ENCODE results near the gene KCNK16.
A peak's percentile ranks its signal among the peaks of the same experiment; 100 is the strongest.

KCNK16 gene

GRCh38 chr6:39335780-39336545 is 13.5 kb upstream of the KCNK16 start:
- H3K9me3 ChIP-seq (ENCODE audit: control insufficient read depth, insufficient read depth, low read depth, low read length), result no peaks in the 10 kb centered on the region
- H3K4me1 ChIP-seq (ENCODE audit: control insufficient read depth, insufficient read depth, low read length), result peaks cover 6% of the 10 kb centered on the region
- H3K4me3 ChIP-seq (ENCODE audit: low read depth, low read length), result no peak overlapping the region
- POLR2A ChIA-PET, result no interaction called here
- H3K27ac ChIP-seq (ENCODE audit: extremely low read depth, low read depth, low read length), result no peak overlapping the region
- no peaks in the 10 kb centered on the region for H3K36me3 ChIP-seq (ENCODE audit: control insufficient read depth in 2 of 2, insufficient read depth in 1 of 2, low read length in 2 of 2)
- TF ChIP-seq ZNF26 (tag by site-specific recombination; IDR thresholded peaks at IDR 0.05), result no peak
- TF ChIP-seq GFI1B (tag by site-specific recombination; IDR thresholded peaks at IDR 0.05), result no peak
- TF ChIP-seq ZNF549 (tag by site-specific recombination; IDR thresholded peaks at IDR 0.05), result no peak
- TF ChIP-seq ZNF76 (tag by site-specific recombination; IDR thresholded peaks at IDR 0.05; ENCODE audit: borderline replicate concordance, low read depth), result no peak
- TF ChIP-seq ZNF777 (tag by site-specific recombination; IDR thresholded peaks at IDR 0.05; ENCODE audit: borderline replicate concordance), result no peak
- TF ChIP-seq ZIC2 (tag by site-specific recombination; IDR thresholded peaks at IDR 0.05), result no peak
- no peak for TF ChIP-seq ZNF645 (tag by site-specific recombination; IDR thresholded peaks at IDR 0.05)
- TF ChIP-seq ZSCAN5A (tag by site-specific recombination; IDR thresholded peaks at IDR 0.05), result no peak
- no peak for TF ChIP-seq ZNF404 (tag by site-specific recombination; IDR thresholded peaks at IDR 0.05)
- no peak for TF ChIP-seq GLI4 (tag by site-specific recombination; IDR thresholded peaks at IDR 0.05)
- TF ChIP-seq AEBP2 (tag by site-specific recombination; IDR thresholded peaks at IDR 0.05; ENCODE audit: borderline replicate concordance), result no peak
- TF ChIP-seq ZNF37A (tag by site-specific recombination; IDR thresholded peaks at IDR 0.05), result no peak
- TF ChIP-seq ZBTB1 (tag by site-specific recombination; IDR thresholded peaks at IDR 0.05), result no peak
- TF ChIP-seq ZNF140 (tag by site-specific recombination; IDR thresholded peaks at IDR 0.05), result no peak
- no peak for TF ChIP-seq ZBTB21 (tag by site-specific recombination; IDR thresholded peaks at IDR 0.05)
- CTCF ChIA-PET, result interaction anchor here (0.5 to 1.3 kb wide), 5 partner anchors 11 to 397 kb away, joined by 4 to 6 read pairs (median 5); no protein-coding TSS in a partner anchor

- H3K4me1 ChIP-seq (ENCODE audit: control insufficient read depth, insufficient read depth, low read length), result no peaks in the 10 kb centered on the region
- no peaks in the 10 kb centered on the region for H3K36me3 ChIP-seq (ENCODE audit: control insufficient read depth in 2 of 2, insufficient read depth in 1 of 2, low read length in 2 of 2)
- POLR2A ChIA-PET, result no interaction called here
- H3K9me3 ChIP-seq (ENCODE audit: control insufficient read depth, insufficient read depth, low read depth, low read length), result no peaks in the 10 kb centered on the region
- TF ChIP-seq ZIC2 (tag by site-specific recombination; IDR thresholded peaks at IDR 0.05), result peak; percentile 92
- no peak for TF ChIP-seq ZNF488 (tag by site-specific recombination; IDR thresholded peaks at IDR 0.05)
- TF ChIP-seq GLIS1 (tag by site-specific recombination; IDR thresholded peaks at IDR 0.05), result peak; percentile 65
- no peak overlapping the region for H3K27ac ChIP-seq (ENCODE audit: extremely low read depth, low read depth, low read length)
- CTCF ChIA-PET, result interaction anchor here (0.6 kb wide), 2 partner anchors 167 to 1231 kb away, joined by 3 read pairs; no protein-coding TSS in a partner anchor
- no peak overlapping the region for H3K4me3 ChIP-seq (ENCODE audit: low read depth, low read length)
These were observed 11.3 kb upstream of the KCNK16 start for GRCh38 chr6:39333644-39334438.

Measured in HEK293 (cell line).